HG02763 (cell line): ENCODE results near the gene ZNF593.

Experiments used
- ATAC-seq: cut with Tn5 transposase; IDR thresholded peaks from one replicate; pipeline ENCODE4 v1.9.1; 2021; ENCODE audit warnings: mild to moderate bottlenecking, moderate library complexity; ENCODE audit not compliant: unreplicated experiment

Gene ZNF593

GRCh38 chr1:26168410-26169197, 1.1 kb upstream of the ZNF593 start, which contains the start of gene C1orf232:
TSS of gene C1orf232 (minus strand) at chr1:26168963. CDS start at chr1:26168499, 464 bp downstream.
- no peak for ATAC-seq

GRCh38 chr1:26169198-26169554, 532 bp upstream of the ZNF593 start:
- no peak for ATAC-seq

GRCh38 chr1:26170472-26170821, 739 bp downstream of the ZNF593 start:
- ATAC-seq = no peak

GRCh38 chr1:26171084-26172072, 1.7 kb downstream of the ZNF593 start, which contains the start of gene ZNF593OS:
TSS of gene ZNF593OS (minus strand) at chr1:26171832. CDS start at chr1:26171661, 171 bp downstream.
- no peak for ATAC-seq

GRCh38 chr1:26175346-26175745, 5.6 kb downstream of the ZNF593 start:
- ATAC-seq = no peak

DNA sequence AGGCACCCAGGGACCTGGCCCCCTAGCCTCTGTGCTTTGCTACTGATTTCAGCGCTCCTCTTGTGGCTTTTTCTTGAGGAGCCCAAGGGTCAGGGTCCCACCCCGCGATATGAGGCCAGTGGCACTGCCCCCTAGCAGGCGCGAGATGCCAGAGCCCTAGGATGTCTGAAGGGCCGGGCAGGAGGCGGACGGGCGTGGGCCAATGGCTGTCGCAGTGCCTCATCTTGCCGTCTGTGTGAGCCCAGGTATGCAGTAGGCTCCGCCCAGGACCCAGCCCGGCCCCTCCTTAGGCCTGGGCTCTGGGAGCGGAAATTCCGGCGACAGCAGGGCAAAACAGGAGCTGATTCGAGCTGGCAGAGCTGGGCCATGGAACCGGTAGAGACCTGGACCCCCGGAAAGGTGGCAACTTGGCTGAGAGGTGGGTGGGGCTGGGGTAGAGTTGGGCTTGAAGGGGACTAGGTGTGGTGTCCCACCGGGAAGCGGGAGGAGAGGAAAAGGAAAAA, 7.5 kb downstream of the ZNF593 start, which contains the start of gene CNKSR1:
Gene CNKSR1, plus strand, starts transcription at position 310 of the 503 bp plus-strand sequence. Its CDS starts 57 bp downstream, at position 367.
- no peak for ATAC-seq

DNA sequence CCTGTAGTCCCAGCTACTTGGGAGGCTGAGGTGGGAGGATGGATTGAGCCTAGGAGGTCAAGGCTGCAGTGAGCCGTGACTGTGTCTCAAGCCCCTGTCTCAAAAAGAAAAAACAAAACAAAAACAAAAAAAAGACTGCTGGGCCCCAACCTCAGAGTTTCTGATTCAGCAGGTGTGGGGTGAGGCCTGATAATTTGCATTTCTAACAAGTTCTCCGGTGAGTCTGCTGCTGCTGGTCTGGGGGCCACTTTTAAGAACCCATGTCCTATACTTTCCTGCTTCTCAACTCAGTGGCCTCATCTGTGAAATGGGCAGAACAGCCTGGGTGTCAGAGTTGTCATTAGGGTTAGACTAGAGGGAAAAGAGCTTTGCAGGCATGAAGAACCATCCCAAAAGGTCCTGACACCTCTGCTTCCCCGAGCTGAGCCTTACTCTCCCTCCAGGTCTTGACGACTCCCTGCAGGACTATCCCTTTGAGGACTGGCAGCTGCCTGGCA, 10.3 kb downstream of the ZNF593 start:
- ATAC-seq = no peak

DNA sequence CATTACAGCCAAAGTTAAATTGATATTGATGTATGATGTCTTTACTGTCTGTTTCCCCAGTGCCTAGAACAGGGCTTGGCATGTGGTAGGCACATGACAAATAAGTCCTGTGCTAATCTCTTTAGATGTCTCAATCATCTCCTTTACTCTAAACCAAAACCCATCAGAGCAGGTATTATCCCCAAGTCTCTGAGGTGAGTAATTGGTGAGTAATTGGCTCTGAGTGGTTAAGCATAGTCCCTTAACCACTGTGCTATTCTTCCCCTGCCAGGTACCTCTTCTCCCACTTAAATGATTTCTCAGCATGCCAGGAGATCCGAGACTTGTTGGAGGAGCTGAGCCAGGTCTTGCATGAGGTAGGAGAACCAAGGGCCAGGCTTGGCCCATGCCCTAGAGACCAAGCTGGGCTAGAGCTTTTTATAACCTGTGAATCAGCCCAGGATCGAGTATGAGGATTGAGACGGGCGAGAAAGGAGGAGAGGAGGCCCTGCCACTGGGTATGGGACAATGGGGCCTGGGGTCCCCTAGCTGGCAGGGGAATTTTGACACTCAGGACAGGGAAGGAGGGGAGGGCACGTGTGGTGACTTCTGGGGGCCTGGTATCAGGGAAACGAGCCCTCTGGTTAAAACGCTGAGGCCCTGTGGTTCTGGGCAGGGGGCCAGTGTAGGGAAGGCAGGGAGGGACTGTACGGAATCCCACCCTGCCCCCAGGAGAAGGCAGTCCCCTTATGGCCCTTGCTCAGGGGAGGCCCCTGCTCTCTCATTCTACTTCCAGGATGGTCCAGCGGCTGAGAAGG, 12.1 kb downstream of the ZNF593 start:
- ATAC-seq = no peak

DNA sequence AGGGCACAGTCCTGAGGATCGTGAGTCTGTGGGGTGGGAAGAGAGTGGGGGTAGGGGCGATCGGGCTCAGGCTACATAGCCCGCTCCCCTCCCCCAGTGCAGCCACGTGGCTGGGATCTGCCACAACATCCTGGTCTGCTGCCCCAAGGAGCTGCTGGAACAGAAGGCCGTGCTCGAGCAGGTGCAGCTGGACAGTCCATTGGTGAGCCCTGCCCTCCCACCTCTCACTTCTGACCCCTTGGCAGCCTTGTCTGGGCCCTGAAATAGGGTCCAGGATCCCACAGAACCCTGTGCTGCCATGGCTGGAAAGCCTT, 12.6 kb downstream of the ZNF593 start:
- ATAC-seq = no peak

GRCh38 chr1:26184086-26184485, 14.4 kb downstream of the ZNF593 start:
- ATAC-seq = no peak

GRCh38 chr1:26184883-26185282, 15.2 kb downstream of the ZNF593 start:
- ATAC-seq = no peak

DNA sequence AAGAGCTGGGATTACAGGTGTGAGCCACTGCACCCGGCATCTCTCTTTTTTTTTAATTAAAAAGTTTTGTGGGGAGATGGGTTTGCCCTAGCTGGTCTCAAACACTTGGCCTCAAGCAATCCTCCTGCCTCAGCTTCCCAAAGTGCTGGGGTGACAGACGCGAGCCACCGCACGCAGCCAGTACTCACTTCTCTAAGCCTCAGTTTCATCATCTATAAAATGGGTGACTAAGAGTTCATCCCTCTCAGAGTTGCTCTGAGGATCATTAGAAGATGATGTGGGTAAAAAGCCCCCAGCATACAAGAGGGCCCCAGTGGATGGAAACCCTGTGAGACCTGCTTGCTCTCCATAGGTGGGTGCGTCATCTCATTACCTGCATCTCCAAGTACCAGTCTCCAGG, 18.2 kb downstream of the ZNF593 start:
- ATAC-seq = no peak

GRCh38 chr1:26188477-26188876, 18.8 kb downstream of the ZNF593 start:
- no peak for ATAC-seq

GRCh38 chr1:26189331-26189730, 19.6 kb downstream of the ZNF593 start:
- ATAC-seq = no peak

DNA sequence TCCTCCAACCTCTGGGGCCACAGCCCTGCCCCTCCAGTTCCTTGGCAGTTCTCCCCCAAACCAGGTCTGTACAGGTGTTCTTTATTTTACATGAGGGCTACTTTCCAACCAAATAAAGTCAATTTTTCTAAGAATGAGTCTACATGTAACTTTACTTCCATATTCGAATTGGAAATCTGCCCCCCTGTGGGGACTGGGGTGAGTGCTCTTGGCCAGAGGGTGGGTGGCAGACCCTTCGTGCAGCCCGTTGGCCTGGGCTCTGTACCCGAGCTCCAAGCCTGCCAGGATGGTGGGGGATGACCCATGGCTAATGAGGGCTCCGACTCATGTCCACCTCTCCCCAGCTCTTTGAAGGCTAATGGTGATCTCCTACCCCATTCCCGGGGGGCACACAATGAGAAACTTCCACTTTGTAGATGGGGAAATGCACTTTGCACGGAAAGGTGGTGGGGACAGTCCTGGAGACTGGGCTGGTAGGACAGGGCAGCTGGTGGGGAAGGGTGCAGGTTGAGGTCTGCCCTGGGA, 20.1 kb downstream of the ZNF593 start:
- no peak for ATAC-seq

GRCh38 chr1:26190373-26190987, 20.8 kb downstream of the ZNF593 start, which contains the start of gene CATSPER4:
TSS of gene CATSPER4 (plus strand) at chr1:26190602. CDS start at chr1:26190628, 26 bp downstream.
- ATAC-seq = no peak

DNA sequence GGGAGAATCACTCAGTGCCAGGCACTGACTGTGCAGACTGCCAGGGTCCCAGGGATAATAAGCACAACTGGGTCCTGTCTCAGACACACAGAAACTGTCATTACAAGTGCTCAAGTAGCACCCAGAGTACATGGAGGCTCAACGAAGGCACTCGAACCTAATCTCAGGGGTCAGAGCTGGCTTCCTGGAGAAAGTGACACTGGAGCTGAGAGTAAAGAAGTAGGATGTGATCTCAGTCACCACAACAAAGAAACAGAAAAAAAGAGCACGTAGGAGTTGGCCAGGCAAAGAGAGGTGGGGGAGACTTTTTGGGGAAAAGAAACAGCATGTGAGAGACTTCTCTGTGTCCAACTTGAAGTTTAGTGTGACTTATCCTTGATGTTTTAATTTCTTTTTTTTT, 22.0 kb downstream of the ZNF593 start:
- ATAC-seq = no peak

DNA sequence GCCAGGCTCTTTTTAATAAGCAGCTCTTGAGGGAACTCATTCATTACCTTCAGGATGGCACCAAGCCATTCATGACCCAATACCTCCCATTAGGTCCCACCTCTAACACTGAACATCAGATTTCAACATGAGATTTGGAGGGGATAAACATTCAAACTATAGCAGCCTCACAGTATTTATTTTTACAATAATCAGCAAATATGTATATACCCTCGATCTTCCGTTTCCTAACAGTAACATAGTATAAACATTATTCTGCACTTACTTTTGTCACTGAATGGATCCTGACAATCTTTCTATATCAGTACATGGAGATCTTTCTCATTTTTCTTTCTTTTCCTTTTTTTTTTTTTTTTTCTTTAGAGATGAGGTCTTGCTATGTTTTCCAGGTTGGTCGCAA, 26.1 kb downstream of the ZNF593 start:
- no peak for ATAC-seq

GRCh38 chr1:26197301-26197700, 27.6 kb downstream of the ZNF593 start:
- no peak for ATAC-seq

DNA sequence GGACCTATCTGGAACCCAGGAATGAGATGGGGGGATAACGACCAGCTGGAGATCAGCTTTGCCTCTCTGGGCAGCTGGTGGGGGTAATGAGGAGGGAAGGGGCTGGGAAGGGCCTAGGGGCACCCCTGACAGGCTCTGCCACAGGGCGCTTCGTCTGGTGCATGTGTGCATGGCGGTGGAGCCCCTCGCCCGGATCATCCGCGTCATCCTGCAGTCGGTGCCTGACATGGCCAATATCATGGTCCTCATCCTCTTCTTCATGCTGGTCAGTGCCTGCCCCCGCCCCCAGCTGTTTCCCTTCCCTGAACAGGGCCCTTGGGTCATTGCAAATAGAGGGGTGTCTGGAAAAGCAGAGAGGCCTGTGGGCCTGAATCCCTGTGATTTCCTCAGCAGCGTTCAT, 28.1 kb downstream of the ZNF593 start:
- no peak for ATAC-seq
